ENCODE results near the gene EMSY.

EMSY gene

GRCh38 chr11:76455931-76456330 is 11.1 kb downstream of the EMSY start:
- no peak for DNase-seq

GRCh38 chr11:76456571-76456970 is 11.8 kb downstream of the EMSY start:
- no peak for DNase-seq

GRCh38 chr11:76459299-76459698 is 14.5 kb downstream of the EMSY start:
- DNase-seq, result peak; percentile 6

- no peak for DNase-seq
Observed at GRCh38 chr11:76459846-76460245, 15.0 kb downstream of the EMSY start.

GRCh38 chr11:76462317-76462716 is 17.5 kb downstream of the EMSY start:
- no peak for DNase-seq

- no peak for DNase-seq
Observed at GRCh38 chr11:76465701-76466100, 20.9 kb downstream of the EMSY start.

- no peak for DNase-seq
Observed at GRCh38 chr11:76466666-76467065, 21.8 kb downstream of the EMSY start.

GRCh38 chr11:76469141-76469540 is 24.3 kb downstream of the EMSY start:
- DNase-seq, result no peak

GRCh38 chr11:76471382-76471781 is 26.6 kb downstream of the EMSY start:
- DNase-seq, result no peak

- DNase-seq, result no peak
Observed at GRCh38 chr11:76480241-76480640, 35.4 kb downstream of the EMSY start.

GRCh38 chr11:76491644-76492043 is 46.8 kb downstream of the EMSY start:
- DNase-seq, result no peak

- DNase-seq, result no peak
Observed at GRCh38 chr11:76493040-76493439, 48.2 kb downstream of the EMSY start.

GRCh38 chr11:76493626-76494539 is 49.1 kb downstream of the EMSY start:
- DNase-seq, result no peak

GRCh38 chr11:76495019-76495418 is 50.2 kb downstream of the EMSY start:
- DNase-seq, result peak; percentile 29

GRCh38 chr11:76496174-76496573 is 51.4 kb downstream of the EMSY start:
- no peak for DNase-seq

- no peak for DNase-seq
Observed at GRCh38 chr11:76501526-76502202, 56.8 kb downstream of the EMSY start.

GRCh38 chr11:76506833-76507232 is 62.0 kb downstream of the EMSY start:
- DNase-seq, result no peak

GRCh38 chr11:76510060-76511047 is 65.5 kb downstream of the EMSY start:
- DNase-seq, result no peak

GRCh38 chr11:76512851-76513653 is 68.2 kb downstream of the EMSY start:
- DNase-seq, result peak; percentile 15

GRCh38 chr11:76513654-76514034 is 68.8 kb downstream of the EMSY start:
- DNase-seq, result no peak

GRCh38 chr11:76515494-76515893 is 70.7 kb downstream of the EMSY start:
- DNase-seq, result no peak

GRCh38 chr11:76523147-76523546 is 78.3 kb downstream of the EMSY start:
- no peak for DNase-seq

Data from CD4-positive, alpha-beta T cell treated with Interleukin-17A for 1 hour (primary cell).